H9 (cell line): ENCODE data around the gene ADPRH. TPM values are rescaled to one million over a fixed set of nuclear protein-coding genes. Genes with fewer than 3 reads are reported as not detected.

Source experiments
- DNase-seq: peaks from one replicate; pipeline ENCODE4 v3.0.0-alpha.2; 2017
- H2AFZ ChIP-seq: one replicate; pipeline ENCODE4 v1.6.1; 2013; ENCODE audit warnings: mild to moderate bottlenecking, low read length, control low read depth, moderate library complexity
- H2AK5ac ChIP-seq: 2 replicates; pipeline ENCODE4 v1.6.1; 2013; ENCODE audit warnings: low read length, control low read depth, mixed read lengths; ENCODE audit not compliant: insufficient read length
- H2BK120ac ChIP-seq: one replicate; pipeline ENCODE4 v1.6.1; 2013; ENCODE audit warnings: low read depth, mild to moderate bottlenecking, low read length, control low read depth, inconsistent platforms; ENCODE audit not compliant: poor library complexity, severe bottlenecking
- H2BK12ac ChIP-seq: 2 replicates; pipeline ENCODE4 v1.6.1; 2013; ENCODE audit warnings: low read length, control low read depth, mixed read lengths, low read depth; ENCODE audit not compliant: insufficient read length
- H2BK15ac ChIP-seq: 2 replicates; pipeline ENCODE4 v1.6.1; 2013; ENCODE audit warnings: low read depth, low read length, control low read depth
- H2BK20ac ChIP-seq: one replicate; pipeline ENCODE4 v1.6.1; 2013; ENCODE audit warnings: low read depth, mild to moderate bottlenecking, low read length, control low read depth, inconsistent platforms; ENCODE audit not compliant: poor library complexity, severe bottlenecking
- H2BK5ac ChIP-seq: 2 replicates; pipeline ENCODE4 v1.6.1; 2013; ENCODE audit warnings: low read length, control low read depth, mixed read lengths; ENCODE audit not compliant: insufficient read length
- H3K14ac ChIP-seq: 2 replicates; pipeline ENCODE4 v1.6.1; 2013; ENCODE audit warnings: low read length, control low read depth; ENCODE audit not compliant: insufficient read depth
- H3K18ac ChIP-seq: 2 replicates; pipeline ENCODE4 v1.6.1; 2013; ENCODE audit warnings: low read depth, mild to moderate bottlenecking, mixed read lengths, low read length, control low read depth; ENCODE audit not compliant: insufficient read length
- H3K23ac ChIP-seq: 2 replicates; pipeline ENCODE4 v1.6.1; 2013; ENCODE audit warnings: low read length, control low read depth, mixed read lengths, low read depth; ENCODE audit not compliant: insufficient read length
- H3K23me2 ChIP-seq: 2 replicates; pipeline ENCODE4 v1.6.1; 2013; ENCODE audit warnings: low read depth, mild to moderate bottlenecking, mixed read lengths, low read length, control low read depth; ENCODE audit not compliant: insufficient read length, poor library complexity, severe bottlenecking
- H3K27ac ChIP-seq: 2 replicates; pipeline ENCODE4 v1.5.1; 2013; ENCODE audit warnings: low read length, control low read depth, mixed read lengths, low read depth; ENCODE audit not compliant: insufficient read length
- H3K27me3 ChIP-seq: 2 replicates; pipeline ENCODE4 v1.6.1; 2013; ENCODE audit warnings: low read length, control low read depth, inconsistent platforms; ENCODE audit not compliant: insufficient read depth
- H3K4ac ChIP-seq: 2 replicates; pipeline ENCODE4 v1.6.1; 2013; ENCODE audit warnings: low read depth, mild to moderate bottlenecking, control low read depth, inconsistent platforms, low read length, moderate library complexity
- H3K4me1 ChIP-seq: 2 replicates; pipeline ENCODE4 v1.6.1; 2013; ENCODE audit warnings: low read length, control low read depth, inconsistent platforms; ENCODE audit not compliant: insufficient read depth
- H3K4me2 ChIP-seq: 2 replicates; pipeline ENCODE4 v1.6.1; 2013; ENCODE audit warnings: low read length, control low read depth, mixed read lengths; ENCODE audit not compliant: insufficient read length, insufficient read depth
- H3K56ac ChIP-seq: 2 replicates; pipeline ENCODE4 v1.6.1; 2013; ENCODE audit warnings: low read depth, mild to moderate bottlenecking, mixed read lengths, low read length, control low read depth; ENCODE audit not compliant: insufficient read length
- H3K79me1 ChIP-seq: 2 replicates; pipeline ENCODE4 v1.6.1; 2013; ENCODE audit warnings: low read depth, mild to moderate bottlenecking, moderate library complexity, low read length, control low read depth, inconsistent platforms; ENCODE audit not compliant: insufficient read depth, poor library complexity, severe bottlenecking
- H3K79me2 ChIP-seq: 2 replicates; pipeline ENCODE4 v1.6.1; 2013; ENCODE audit warnings: low read length, control low read depth, inconsistent platforms; ENCODE audit not compliant: insufficient read depth
- H3K9ac ChIP-seq: 2 replicates; pipeline ENCODE4 v1.6.1; 2013; ENCODE audit warnings: low read length, control low read depth, mixed read lengths; ENCODE audit not compliant: insufficient read length; ENCODE audit errors: extremely low read depth
- H3K9me3 ChIP-seq: one replicate; pipeline ENCODE4 v1.6.1; 2013; ENCODE audit warnings: low read depth, low read length, inconsistent platforms; ENCODE audit not compliant: control insufficient read depth
- H3T11ph ChIP-seq: one replicate; pipeline ENCODE4 v1.6.1; 2013; ENCODE audit warnings: mild to moderate bottlenecking, low read length, control low read depth, inconsistent platforms
- H4K20me1 ChIP-seq: one replicate; pipeline ENCODE4 v1.6.1; 2013; ENCODE audit not compliant: control insufficient read depth, insufficient read length, insufficient read depth
- H4K5ac ChIP-seq: 2 replicates; pipeline ENCODE4 v1.6.1; 2013; ENCODE audit warnings: low read depth, mild to moderate bottlenecking, mixed read lengths, low read length, control low read depth; ENCODE audit not compliant: insufficient read length
- H4K8ac ChIP-seq: replicated peaks from 2 replicates; pipeline ENCODE4 v1.6.1; 2013; ENCODE audit warnings: low read length, control low read depth, mixed read lengths, low read depth; ENCODE audit not compliant: insufficient read length
- H4K91ac ChIP-seq: 2 replicates; pipeline ENCODE4 v1.6.1; 2013; ENCODE audit warnings: low read depth, mild to moderate bottlenecking, moderate library complexity, mixed read lengths, low read length, control low read depth; ENCODE audit not compliant: insufficient read length
- H3K27ac Mint-ChIP-seq, 3 experiments: 2 replicates in 2 of 3; 3 replicates in 1 of 3; pipeline ENCODE4 v1.8.0; 2020 to 2021; ENCODE audit warnings: mixed read lengths in 3 of 3, mild to moderate bottlenecking in 1 of 3, moderate library complexity in 1 of 3
- H3K27me3 Mint-ChIP-seq: 2 replicates; pipeline ENCODE4 v1.8.0; 2021; ENCODE audit warnings: low read depth, mild to moderate bottlenecking, moderate library complexity, mixed read lengths
- H3K36me3 Mint-ChIP-seq, 3 experiments: 2 replicates in 2 of 3; 3 replicates in 1 of 3; pipeline ENCODE4 v1.8.0; 2020 to 2021; ENCODE audit warnings: low read depth in 3 of 3, mixed read lengths in 3 of 3; ENCODE audit not compliant: insufficient read depth in 1 of 3
- H3K4me1 Mint-ChIP-seq, 2 experiments: 2 replicates each; pipeline ENCODE4 v1.8.0; 2020; ENCODE audit warnings: mixed read lengths in 2 of 2
- H3K4me3 Mint-ChIP-seq, 2 experiments: 2 replicates in 1 of 2; 3 replicates in 1 of 2; pipeline ENCODE4 v1.8.0; 2020 to 2021; ENCODE audit warnings: mild to moderate bottlenecking in 2 of 2, mixed read lengths in 2 of 2, moderate library complexity in 1 of 2
- H3K9me3 Mint-ChIP-seq, 2 experiments: 2 replicates in 1 of 2; 3 replicates in 1 of 2; pipeline ENCODE4 v1.8.0; 2020; ENCODE audit warnings: mild to moderate bottlenecking in 2 of 2, mixed read lengths in 2 of 2, moderate library complexity in 1 of 2
- CTCF ChIP-seq: fragments of 200-600 bp; sonication (generic); conservative IDR thresholded peaks from 3 replicates; pipeline ENCODE4 v1.8.0; 2021; ENCODE audit warnings: antibody characterized with exemption, mild to moderate bottlenecking
- WGBS: extraction: QIAGEN DNeasy Blood & Tissue Kit; methylation state at CpG from one replicate; pipeline ENCODE4 v1.1.7; 2013; ENCODE audit warnings: missing lambda C conversion rate, low lambda C conversion rate, mixed read lengths; ENCODE audit not compliant: insufficient read length; ENCODE audit errors: extremely low coverage; 5-methylcytosine and 5-hydroxymethylcytosine counted together
- total RNA-seq: library from RNA; stranded (reverse); gene quantifications from 2 replicates; pipeline ENCODE4 v1.2.1, GENCODE V29; 2021

Gene ADPRH
- total RNA-seq, 1 experiment from 2014 or later: 3.1 TPM

- H3K27ac Mint-ChIP-seq: no peak overlapping the region
- Histone ChIP-seq H2AK5ac (no peak overlapping the region), H3K4ac (no peak overlapping the region), H2BK15ac (no peak overlapping the region), H2BK12ac (no peak overlapping the region), H2AFZ (no peak overlapping the region), H3K79me2 (no peaks in the 10 kb centered on the region), H4K91ac (no peak overlapping the region), H3K14ac (no peak overlapping the region), H4K20me1 (no peaks in the 10 kb centered on the region), H3K9ac (no peak overlapping the region), H3K27ac (no peak overlapping the region), H3K23ac (no peak overlapping the region), H3T11ph (no peak overlapping the region), H3K4me2 (no peak overlapping the region), H4K8ac (no peak overlapping the region), H2BK5ac (no peak overlapping the region), H2BK20ac (no peak overlapping the region), H3K56ac (no peak overlapping the region), H3K4me1 (no peaks in the 10 kb centered on the region), H3K79me1 (no peaks in the 10 kb centered on the region), H4K5ac (no peak overlapping the region), H2BK120ac (no peak overlapping the region), H3K23me2 (no peaks in the 10 kb centered on the region), H3K27me3 (no peaks in the 10 kb centered on the region), H3K9me3 (no peaks in the 10 kb centered on the region), H3K18ac (no peak overlapping the region)
- no peak overlapping the region for H3K4me3 Mint-ChIP-seq
- no peaks in the 10 kb centered on the region for H3K9me3 Mint-ChIP-seq
- DNase-seq: no peak
- no peaks in the 10 kb centered on the region; the same call in 1 of the 2 replicates for H3K27me3 Mint-ChIP-seq
- no peaks in the 10 kb centered on the region; a peak in 1 of 7 replicates for H3K36me3 Mint-ChIP-seq
- no peak for TF ChIP-seq CTCF
- peaks cover 2 to 7% of the 10 kb centered on the region in 2 experiments; a peak in 1 of 4 replicates for H3K4me1 Mint-ChIP-seq
- no CpG with 5 or more reads among the region's 1 CpG for WGBS
Observed at GRCh38 chr3:119636249-119636648, 57.0 kb downstream of the ADPRH start.
